WTC11 (cell line): ENCODE data around the gene SETMAR. TPM values are rescaled to one million over a fixed set of nuclear protein-coding genes. Genes with fewer than 3 reads are reported as not detected.

Source experiments
- ATAC-seq: fragments of 200-7000 bp; cut with Tn5 transposase; 2 replicates; pipeline ENCODE4 v1.10.0; 2021; ENCODE audit warnings: mild to moderate bottlenecking, moderate library complexity
- CTCF ChIA-PET: fragments of 300-600 bp; sonication (Branson Sonifier 250); formaldehyde crosslinking; loops from one replicate; lab custom pipeline; 2021; ENCODE audit warnings: antibody characterized with exemption; lab: Charles Lee
- POLR2A ChIA-PET: fragments of 350-600 bp; sonication (Branson Sonifier 250); formaldehyde crosslinking; loops from one replicate; lab custom pipeline; 2021; ENCODE audit warnings: antibody characterized with exemption; lab: Charles Lee
- DNase-seq: peaks from one replicate; pipeline ENCODE4 v3.0.0; 2021; ENCODE audit warnings: low spot score
- H3K27ac Mint-ChIP-seq: 2 replicates; pipeline ENCODE4 v1.8.0; 2021; ENCODE audit warnings: mixed read lengths
- H3K27me3 Mint-ChIP-seq: 2 replicates; pipeline ENCODE4 v1.8.0; 2021; ENCODE audit warnings: low read depth, mild to moderate bottlenecking, moderate library complexity, mixed read lengths
- H3K36me3 Mint-ChIP-seq: 2 replicates; pipeline ENCODE4 v1.8.0; 2021; ENCODE audit warnings: mixed read lengths
- H3K4me1 Mint-ChIP-seq: 2 replicates; pipeline ENCODE4 v1.8.0; 2022; ENCODE audit warnings: mixed read lengths
- H3K4me3 Mint-ChIP-seq: 2 replicates; pipeline ENCODE4 v1.8.0; 2021; ENCODE audit warnings: mild to moderate bottlenecking, moderate library complexity, mixed read lengths
- H3K9me3 Mint-ChIP-seq: 2 replicates; pipeline ENCODE4 v1.8.0; 2021; ENCODE audit warnings: mixed read lengths
- ATF2 ChIP-seq: sonication (generic); formaldehyde crosslinking; IDR thresholded peaks from 2 replicates; pipeline ENCODE4 v1.8.1; 2022; ENCODE audit warnings: low read depth, missing genetic modification reagents, borderline replicate concordance
- ERG ChIP-seq: fragments of 250-450 bp; sonication (Bioruptor Pico); IDR thresholded peaks from 2 replicates; pipeline ENCODE4 v1.8.0; 2021; ENCODE audit warnings: mild to moderate bottlenecking
- FOXJ3 ChIP-seq: sonication (generic); formaldehyde crosslinking; IDR thresholded peaks from 2 replicates; pipeline ENCODE4 v1.9.0; 2021; ENCODE audit warnings: missing genetic modification reagents, mild to moderate bottlenecking, borderline replicate concordance
- GRHL2 ChIP-seq: fragments of 250-450 bp; sonication (Bioruptor Pico); IDR thresholded peaks from 2 replicates; pipeline ENCODE4 v1.8.0; 2022; ENCODE audit warnings: mild to moderate bottlenecking, moderate library complexity; ENCODE audit not compliant: insufficient replicate concordance, severe bottlenecking
- NR2C2 ChIP-seq: sonication (generic); formaldehyde crosslinking; IDR thresholded peaks from 2 replicates; pipeline ENCODE4 v1.8.0; 2022; ENCODE audit warnings: mild to moderate bottlenecking, missing genetic modification reagents
- RORB ChIP-seq: fragments of 250-450 bp; sonication (Bioruptor Pico); IDR thresholded peaks from 2 replicates; pipeline ENCODE4 v1.9.0; 2021; ENCODE audit warnings: mild to moderate bottlenecking
- USF1 ChIP-seq: sonication (generic); formaldehyde crosslinking; IDR thresholded peaks from 2 replicates; pipeline ENCODE4 v1.8.0; 2022; ENCODE audit warnings: mild to moderate bottlenecking, missing genetic modification reagents
- ZNF232 ChIP-seq: sonication (generic); formaldehyde crosslinking; IDR thresholded peaks from 2 replicates; pipeline ENCODE4 v1.8.0; 2022; ENCODE audit warnings: mild to moderate bottlenecking, missing genetic modification reagents
- ZNF416 ChIP-seq: fragments of 250-450 bp; sonication (Bioruptor Pico); IDR thresholded peaks from 2 replicates; pipeline ENCODE4 v1.9.0; 2021; ENCODE audit warnings: mild to moderate bottlenecking, inconsistent platforms
- ZNF512 ChIP-seq: sonication (generic); formaldehyde crosslinking; IDR thresholded peaks from 2 replicates; pipeline ENCODE4 v1.8.1; 2022; ENCODE audit warnings: missing genetic modification reagents, borderline replicate concordance
- ZNF671 ChIP-seq: fragments of 250-450 bp; sonication (Bioruptor Pico); IDR thresholded peaks from 2 replicates; pipeline ENCODE4 v1.8.0; 2021; ENCODE audit warnings: mild to moderate bottlenecking
- total RNA-seq: library from RNA; stranded (reverse); gene quantifications from 3 replicates; pipeline ENCODE4 v1.2.3, GENCODE V29; 2021
- TF ChIP-seq, protein P1 (sequence below): sonication (generic); formaldehyde crosslinking; IDR thresholded peaks from 2 replicates; pipeline ENCODE4 v1.8.0; 2022; ENCODE audit warnings: mild to moderate bottlenecking, missing genetic modification reagents
- TF ChIP-seq, protein P2 (sequence below): fragments of 250-450 bp; sonication (Bioruptor Pico); IDR thresholded peaks from 2 replicates; pipeline ENCODE4 v2.1.2; 2022; ENCODE audit warnings: mild to moderate bottlenecking, moderate library complexity
- TF ChIP-seq, protein P3 (sequence below): sonication (generic); formaldehyde crosslinking; IDR thresholded peaks from 2 replicates; pipeline ENCODE4 v1.8.1; 2023; ENCODE audit warnings: mild to moderate bottlenecking, missing genetic modification reagents

Gene SETMAR
- total RNA-seq, 1 experiment from 2014 or later = 11.6 TPM

- TF ChIP-seq ZNF512 (no peak), GRHL2 (CRISPR knock-in tag) (no peak), ZNF416 (CRISPR knock-in tag) (no peak)
- TF ChIP-seq, protein P1, sequence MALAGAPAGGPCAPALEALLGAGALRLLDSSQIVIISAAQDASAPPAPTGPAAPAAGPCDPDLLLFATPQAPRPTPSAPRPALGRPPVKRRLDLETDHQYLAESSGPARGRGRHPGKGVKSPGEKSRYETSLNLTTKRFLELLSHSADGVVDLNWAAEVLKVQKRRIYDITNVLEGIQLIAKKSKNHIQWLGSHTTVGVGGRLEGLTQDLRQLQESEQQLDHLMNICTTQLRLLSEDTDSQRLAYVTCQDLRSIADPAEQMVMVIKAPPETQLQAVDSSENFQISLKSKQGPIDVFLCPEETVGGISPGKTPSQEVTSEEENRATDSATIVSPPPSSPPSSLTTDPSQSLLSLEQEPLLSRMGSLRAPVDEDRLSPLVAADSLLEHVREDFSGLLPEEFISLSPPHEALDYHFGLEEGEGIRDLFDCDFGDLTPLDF (CRISPR knock-in tag) = no peak
- TF ChIP-seq, all 79 proteins: peak for 0
Measured at GRCh38 chr3:4313606-4314293, 10.6 kb downstream of the SETMAR start (continued).

DNA sequence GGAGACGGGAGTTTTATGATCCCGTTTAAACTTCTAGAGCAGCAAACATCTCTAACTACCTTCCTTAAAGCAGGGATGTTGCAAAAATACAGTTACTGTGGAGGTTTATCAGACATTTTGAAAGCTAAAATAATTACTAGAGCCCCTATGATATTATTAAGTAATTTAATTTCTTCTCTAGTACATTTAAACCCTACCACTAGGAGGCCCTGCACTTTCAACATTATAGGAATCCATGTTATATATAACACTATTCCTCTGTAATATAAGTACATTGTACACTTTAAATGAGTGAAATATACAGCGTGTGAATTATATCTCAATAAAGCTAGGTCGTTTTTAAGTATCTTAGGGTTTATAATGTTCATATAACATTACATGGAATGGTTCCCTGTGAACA, 11.5 kb downstream of the SETMAR start:
- Mint-ChIP-seq H3K4me1 (peaks cover 19% of the 10 kb centered on the region), H3K27me3 (no peaks in the 10 kb centered on the region), H3K36me3 (peaks cover 26% of the 10 kb centered on the region), H3K4me3 (no peak overlapping the region), H3K27ac (no peak overlapping the region), H3K9me3 (no peaks in the 10 kb centered on the region)
- ATAC-seq (no peak), DNase-seq (no peak)
- CTCF ChIA-PET = interaction anchor here (0.6 to 2.6 kb wide), 6 partner anchors 11 to 26 kb away, joined by 3 to 7 read pairs (median 4); partner anchors contain the start of gene SETMAR
- POLR2A ChIA-PET = no interaction called here
- TF ChIP-seq, protein P2, sequence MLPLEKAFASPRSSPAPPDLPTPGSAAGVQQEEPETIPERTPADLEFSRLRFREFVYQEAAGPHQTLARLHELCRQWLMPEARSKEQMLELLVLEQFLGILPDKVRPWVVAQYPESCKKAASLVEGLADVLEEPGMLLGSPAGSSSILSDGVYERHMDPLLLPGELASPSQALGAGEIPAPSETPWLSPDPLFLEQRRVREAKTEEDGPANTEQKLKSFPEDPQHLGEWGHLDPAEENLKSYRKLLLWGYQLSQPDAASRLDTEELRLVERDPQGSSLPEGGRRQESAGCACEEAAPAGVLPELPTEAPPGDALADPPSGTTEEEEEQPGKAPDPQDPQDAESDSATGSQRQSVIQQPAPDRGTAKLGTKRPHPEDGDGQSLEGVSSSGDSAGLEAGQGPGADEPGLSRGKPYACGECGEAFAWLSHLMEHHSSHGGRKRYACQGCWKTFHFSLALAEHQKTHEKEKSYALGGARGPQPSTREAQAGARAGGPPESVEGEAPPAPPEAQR (CRISPR knock-in tag) = no peak
- TF ChIP-seq RORB (CRISPR knock-in tag) (no peak), USF1 (CRISPR knock-in tag) (no peak)

DNA sequence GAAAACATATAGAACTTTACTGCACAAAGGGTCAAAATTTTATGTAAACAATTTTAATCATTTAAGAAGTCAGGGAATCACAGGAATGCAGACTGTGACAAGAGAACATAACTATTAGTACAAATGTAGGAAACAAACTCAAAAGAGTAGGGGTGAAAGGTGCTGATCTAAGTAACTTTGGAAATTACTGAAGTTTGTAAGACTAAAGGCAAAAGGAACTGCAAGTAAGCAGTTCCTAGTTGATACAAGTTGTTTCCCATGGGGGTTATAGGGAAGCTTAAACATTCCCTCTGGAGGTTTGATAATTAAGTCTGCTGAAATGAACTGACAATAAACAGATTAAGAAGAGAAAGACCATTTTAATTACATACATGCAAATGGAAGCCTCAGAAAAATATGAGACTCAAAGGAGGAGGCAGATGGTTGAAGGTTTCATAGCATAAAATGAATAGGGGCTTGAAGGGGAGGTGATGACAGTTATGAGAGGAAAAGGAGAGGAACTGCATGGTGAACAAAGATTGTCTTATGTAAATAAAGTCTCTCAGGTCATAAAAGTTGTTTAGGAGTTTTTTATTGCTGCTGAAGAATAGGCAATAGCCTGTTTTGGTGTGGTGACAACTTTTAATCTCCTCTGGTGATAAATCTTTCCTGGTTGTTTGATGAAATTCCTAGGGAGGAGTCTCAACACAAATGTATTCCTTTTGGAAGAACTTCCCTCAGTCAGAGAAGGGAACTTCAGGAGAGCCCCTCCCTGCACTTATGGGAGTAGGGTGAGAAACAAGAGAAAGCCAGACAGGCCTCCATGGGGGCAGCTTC, 17.1 kb downstream of the SETMAR start:
- Mint-ChIP-seq H3K9me3 (peaks cover 3% of the 10 kb centered on the region; the same call in 1 of the 2 replicates), H3K27ac (no peak overlapping the region; the same call in 1 of the 2 replicates), H3K4me1 (peaks cover 13% of the 10 kb centered on the region), H3K27me3 (no peaks in the 10 kb centered on the region), H3K36me3 (peaks cover 12% of the 10 kb centered on the region), H3K4me3 (no peak overlapping the region)
- ChIA-PET CTCF (no interaction called here), POLR2A (no interaction called here)
- ATAC-seq = peak; percentile 48; the same call in 1 of the 2 replicates
- DNase-seq = no peak
- TF ChIP-seq, protein P3, sequence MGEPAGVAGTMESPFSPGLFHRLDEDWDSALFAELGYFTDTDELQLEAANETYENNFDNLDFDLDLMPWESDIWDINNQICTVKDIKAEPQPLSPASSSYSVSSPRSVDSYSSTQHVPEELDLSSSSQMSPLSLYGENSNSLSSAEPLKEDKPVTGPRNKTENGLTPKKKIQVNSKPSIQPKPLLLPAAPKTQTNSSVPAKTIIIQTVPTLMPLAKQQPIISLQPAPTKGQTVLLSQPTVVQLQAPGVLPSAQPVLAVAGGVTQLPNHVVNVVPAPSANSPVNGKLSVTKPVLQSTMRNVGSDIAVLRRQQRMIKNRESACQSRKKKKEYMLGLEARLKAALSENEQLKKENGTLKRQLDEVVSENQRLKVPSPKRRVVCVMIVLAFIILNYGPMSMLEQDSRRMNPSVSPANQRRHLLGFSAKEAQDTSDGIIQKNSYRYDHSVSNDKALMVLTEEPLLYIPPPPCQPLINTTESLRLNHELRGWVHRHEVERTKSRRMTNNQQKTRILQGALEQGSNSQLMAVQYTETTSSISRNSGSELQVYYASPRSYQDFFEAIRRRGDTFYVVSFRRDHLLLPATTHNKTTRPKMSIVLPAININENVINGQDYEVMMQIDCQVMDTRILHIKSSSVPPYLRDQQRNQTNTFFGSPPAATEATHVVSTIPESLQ (CRISPR knock-in tag) = no peak
- no peak for TF ChIP-seq ERG (CRISPR knock-in tag)
- no peak for TF ChIP-seq NR2C2 (CRISPR knock-in tag)
- no peak for TF ChIP-seq FOXJ3 (CRISPR knock-in tag)
- no peak for TF ChIP-seq ZNF671 (CRISPR knock-in tag)
- no peak for TF ChIP-seq ATF2
- no peak for TF ChIP-seq ZNF232 (CRISPR knock-in tag)
- no peak for TF ChIP-seq USF1 (CRISPR knock-in tag)
